Endothelial cell (in vitro differentiated cells): ENCODE results near the gene LAMTOR1. TPM values are rescaled to one million over a fixed set of nuclear protein-coding genes. Genes with fewer than 3 reads are reported as not detected.

Experiments
- DNase-seq: peaks from one replicate; pipeline ENCODE4 v3.0.0; 2021; ENCODE audit warnings: low spot score
- H3K27ac Mint-ChIP-seq: one replicate; pipeline ENCODE4 v1.8.0; 2021; ENCODE audit warnings: mixed read lengths, inconsistent platforms; ENCODE audit not compliant: unreplicated experiment
- H3K27me3 Mint-ChIP-seq: one replicate; pipeline ENCODE4 v1.8.0; 2021; ENCODE audit warnings: mild to moderate bottlenecking, moderate library complexity, mixed read lengths, inconsistent platforms; ENCODE audit not compliant: unreplicated experiment
- H3K36me3 Mint-ChIP-seq: one replicate; pipeline ENCODE4 v1.8.0; 2021; ENCODE audit warnings: mild to moderate bottlenecking, low read depth, mixed read lengths, inconsistent platforms; ENCODE audit not compliant: unreplicated experiment
- H3K4me1 Mint-ChIP-seq: one replicate; pipeline ENCODE4 v1.8.0; 2021; ENCODE audit warnings: mild to moderate bottlenecking, mixed read lengths, inconsistent platforms; ENCODE audit not compliant: unreplicated experiment
- H3K4me3 Mint-ChIP-seq: one replicate; pipeline ENCODE4 v1.8.0; 2021; ENCODE audit warnings: mild to moderate bottlenecking, mixed read lengths, inconsistent platforms; ENCODE audit not compliant: unreplicated experiment
- H3K9me3 Mint-ChIP-seq: one replicate; pipeline ENCODE4 v1.8.0; 2021; ENCODE audit warnings: mixed read lengths, inconsistent platforms; ENCODE audit not compliant: unreplicated experiment
- total RNA-seq: library from RNA; stranded (reverse); fragmentation: NEBNext Ultra II Directional; extraction: Animal tissue kit (Norgen Biotek cat#: 25700); gene quantifications from one replicate; pipeline ENCODE4 v1.2.1, GENCODE V29; 2021; ENCODE audit not compliant: unreplicated experiment
- TF ChIP-seq, protein P1 (sequence below): fragments of 200-600 bp; sonication (generic); IDR thresholded peaks from one replicate; pipeline ENCODE4 v1.5.0; 2021; ENCODE audit warnings: antibody characterized with exemption; ENCODE audit not compliant: unreplicated experiment

Gene LAMTOR1
- total RNA-seq, 1 donor from 2014 or later: 105 TPM

DNA sequence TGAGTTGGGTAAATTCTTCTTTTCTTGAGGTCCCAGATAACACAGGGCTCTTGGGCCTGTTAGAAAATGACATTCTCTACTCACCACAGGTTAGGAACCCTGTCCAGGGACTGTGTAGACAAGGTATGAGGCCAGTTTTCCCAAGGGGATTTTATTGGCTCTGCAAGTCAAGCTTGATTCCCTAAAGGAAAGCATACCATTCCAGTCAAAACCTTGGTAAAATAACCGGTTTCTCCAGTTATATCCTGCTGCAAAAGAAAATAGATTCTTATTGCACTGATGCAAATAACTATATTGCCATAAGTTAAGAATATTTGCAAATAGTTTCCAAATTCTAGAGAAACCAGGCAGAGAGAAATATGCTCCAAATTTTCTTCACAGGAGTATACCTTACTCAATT lies 22.9 kb upstream of the LAMTOR1 start:
- no peak overlapping the region for H3K27ac Mint-ChIP-seq
- H3K4me3 Mint-ChIP-seq: no peak overlapping the region
- TF ChIP-seq, protein P1, sequence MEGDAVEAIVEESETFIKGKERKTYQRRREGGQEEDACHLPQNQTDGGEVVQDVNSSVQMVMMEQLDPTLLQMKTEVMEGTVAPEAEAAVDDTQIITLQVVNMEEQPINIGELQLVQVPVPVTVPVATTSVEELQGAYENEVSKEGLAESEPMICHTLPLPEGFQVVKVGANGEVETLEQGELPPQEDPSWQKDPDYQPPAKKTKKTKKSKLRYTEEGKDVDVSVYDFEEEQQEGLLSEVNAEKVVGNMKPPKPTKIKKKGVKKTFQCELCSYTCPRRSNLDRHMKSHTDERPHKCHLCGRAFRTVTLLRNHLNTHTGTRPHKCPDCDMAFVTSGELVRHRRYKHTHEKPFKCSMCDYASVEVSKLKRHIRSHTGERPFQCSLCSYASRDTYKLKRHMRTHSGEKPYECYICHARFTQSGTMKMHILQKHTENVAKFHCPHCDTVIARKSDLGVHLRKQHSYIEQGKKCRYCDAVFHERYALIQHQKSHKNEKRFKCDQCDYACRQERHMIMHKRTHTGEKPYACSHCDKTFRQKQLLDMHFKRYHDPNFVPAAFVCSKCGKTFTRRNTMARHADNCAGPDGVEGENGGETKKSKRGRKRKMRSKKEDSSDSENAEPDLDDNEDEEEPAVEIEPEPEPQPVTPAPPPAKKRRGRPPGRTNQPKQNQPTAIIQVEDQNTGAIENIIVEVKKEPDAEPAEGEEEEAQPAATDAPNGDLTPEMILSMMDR: no peak
- no peak for DNase-seq
- H3K36me3 Mint-ChIP-seq: peaks cover 12% of the 10 kb centered on the region
- no peaks in the 10 kb centered on the region for H3K4me1 Mint-ChIP-seq
- H3K9me3 Mint-ChIP-seq: peaks cover 19% of the 10 kb centered on the region
- H3K27me3 Mint-ChIP-seq: peaks cover 7% of the 10 kb centered on the region

DNA sequence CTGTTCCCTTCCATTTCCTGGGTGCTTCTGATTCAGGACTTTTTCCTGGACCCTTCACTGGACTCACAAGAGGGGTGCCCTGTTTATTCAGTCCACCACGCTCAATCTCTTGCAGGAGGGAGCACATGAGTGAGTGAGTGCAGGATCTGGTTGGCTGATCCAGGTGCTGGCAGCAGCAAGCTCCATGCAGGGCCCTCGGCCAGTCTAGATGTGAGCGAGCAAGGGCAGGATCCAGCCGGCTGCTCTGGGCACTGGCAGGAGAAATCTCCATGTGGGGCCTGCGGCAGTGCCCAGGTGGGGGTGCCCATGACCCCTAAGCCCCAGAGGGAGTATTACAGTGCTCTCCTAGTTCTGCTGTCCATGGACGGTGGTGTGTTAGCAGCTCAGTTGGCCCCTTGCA lies 20.9 kb upstream of the LAMTOR1 start:
- peaks cover 15% of the 10 kb centered on the region for H3K9me3 Mint-ChIP-seq
- TF ChIP-seq, protein P1: no peak
- H3K27me3 Mint-ChIP-seq: peaks cover 3% of the 10 kb centered on the region
- DNase-seq: no peak
- peaks cover 8% of the 10 kb centered on the region for H3K36me3 Mint-ChIP-seq
- no peaks in the 10 kb centered on the region for H3K4me1 Mint-ChIP-seq
- no peak overlapping the region for H3K27ac Mint-ChIP-seq
- H3K4me3 Mint-ChIP-seq: no peak overlapping the region

DNA sequence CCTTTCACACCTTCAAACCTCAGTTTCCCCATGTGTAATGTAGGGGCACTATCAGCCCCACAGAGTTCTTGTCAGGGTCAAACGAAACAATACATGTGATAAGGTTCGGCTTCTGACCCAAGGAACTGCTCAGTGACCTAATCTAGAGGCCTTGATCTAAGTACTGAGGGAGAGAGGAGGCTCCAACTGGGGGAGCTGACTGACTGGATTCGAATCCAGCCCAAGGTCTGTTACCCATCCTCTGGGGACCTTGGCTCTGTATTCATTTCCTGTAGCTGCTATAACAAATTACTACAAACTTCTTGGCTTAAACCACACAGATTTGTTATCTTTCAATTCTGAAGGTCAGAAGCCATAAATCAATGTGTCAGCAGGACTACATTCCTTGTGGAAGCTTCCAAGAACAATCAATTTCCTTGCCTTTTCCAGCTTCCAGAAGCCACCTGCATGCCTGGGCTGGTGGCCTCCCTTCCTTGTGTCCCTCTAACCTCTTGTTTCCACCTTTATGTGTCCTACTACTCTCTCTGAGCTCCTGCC lies 20.1 kb upstream of the LAMTOR1 start:
- peaks cover 7% of the 10 kb centered on the region for H3K9me3 Mint-ChIP-seq
- no peak overlapping the region for H3K27ac Mint-ChIP-seq
- peaks cover 2% of the 10 kb centered on the region for H3K27me3 Mint-ChIP-seq
- H3K4me3 Mint-ChIP-seq: no peak overlapping the region
- DNase-seq: no peak
- H3K4me1 Mint-ChIP-seq: no peaks in the 10 kb centered on the region
- H3K36me3 Mint-ChIP-seq: peaks cover 7% of the 10 kb centered on the region
- TF ChIP-seq, protein P1: no peak

GRCh38 chr11:72122607-72123006 lies 19.5 kb upstream of the LAMTOR1 start:
- TF ChIP-seq, protein P1: no peak
- no peak overlapping the region for H3K4me3 Mint-ChIP-seq
- H3K9me3 Mint-ChIP-seq: peaks cover 7% of the 10 kb centered on the region
- no peak overlapping the region for H3K27ac Mint-ChIP-seq
- no peaks in the 10 kb centered on the region for H3K4me1 Mint-ChIP-seq
- no peak for DNase-seq
- peaks cover 2% of the 10 kb centered on the region for H3K27me3 Mint-ChIP-seq
- H3K36me3 Mint-ChIP-seq: peaks cover 7% of the 10 kb centered on the region

- peaks cover 7% of the 10 kb centered on the region for H3K9me3 Mint-ChIP-seq
- no peak overlapping the region for H3K4me3 Mint-ChIP-seq
- TF ChIP-seq, protein P1: no peak
- H3K4me1 Mint-ChIP-seq: no peaks in the 10 kb centered on the region
- no peak overlapping the region for H3K27ac Mint-ChIP-seq
- H3K36me3 Mint-ChIP-seq: peaks cover 7% of the 10 kb centered on the region
- peaks cover 2% of the 10 kb centered on the region for H3K27me3 Mint-ChIP-seq
- DNase-seq: no peak
These were observed 17.8 kb upstream of the LAMTOR1 start for GRCh38 chr11:72120930-72121329.
